DOHH2 (cell line): ENCODE measurements around the gene ZNF506.
"Not testable (repeated sequence)": the region's sequence is repeated elsewhere in the genome, so short reads cannot be mapped to it uniquely, and the experiment has no call there.

Source experiments
- H3F3A ChIP-seq: fragments of 200-600 bp; sonication (generic), shearing (Covaris generic); 2 replicates; pipeline ENCODE4 v1.6.0; 2016; ENCODE audit warnings: antibody characterized with exemption, mild to moderate bottlenecking; ENCODE audit not compliant: control insufficient read depth, insufficient read depth
- H3K27ac ChIP-seq: fragments of 200-600 bp; sonication (generic); 2 replicates; pipeline ENCODE4 v1.5.1; 2014; ENCODE audit warnings: low read depth, mild to moderate bottlenecking, low read length, moderate library complexity
- H3K27me3 ChIP-seq: fragments of 200-600 bp; sonication (generic); 2 replicates; pipeline ENCODE4 v1.6.1; 2014; ENCODE audit warnings: mild to moderate bottlenecking, low read length, mixed read lengths; ENCODE audit not compliant: control insufficient read depth
- H3K36me3 ChIP-seq: fragments of 200-600 bp; sonication (generic); 2 replicates; pipeline ENCODE4 v1.6.1; 2014; ENCODE audit warnings: mild to moderate bottlenecking, low read length, moderate library complexity, mixed read lengths; ENCODE audit not compliant: control insufficient read depth
- H3K4me1 ChIP-seq: fragments of 200-600 bp; sonication (generic); 2 replicates; pipeline ENCODE4 v1.6.1; 2014; ENCODE audit warnings: mild to moderate bottlenecking, low read length, mixed read lengths; ENCODE audit not compliant: control insufficient read depth
- H3K4me2 ChIP-seq: fragments of 200-600 bp; sonication (generic); 2 replicates; pipeline ENCODE4 v1.6.0; 2014; ENCODE audit warnings: mild to moderate bottlenecking, low read length, moderate library complexity
- H3K4me3 ChIP-seq: fragments of 200-600 bp; sonication (generic); 2 replicates; pipeline ENCODE4 v1.5.1; 2014; ENCODE audit warnings: mild to moderate bottlenecking, low read length, mixed read lengths
- H3K79me2 ChIP-seq: fragments of 200-600 bp; sonication (generic); 2 replicates; pipeline ENCODE4 v1.6.1; 2014; ENCODE audit warnings: mild to moderate bottlenecking, low read length, mixed read lengths; ENCODE audit not compliant: control insufficient read depth
- H3K9me2 ChIP-seq: fragments of 200-600 bp; sonication (generic); replicated peaks from 2 replicates; pipeline ENCODE4 v1.6.1; 2014; ENCODE audit warnings: mild to moderate bottlenecking, low read length, mixed read lengths; ENCODE audit not compliant: control insufficient read depth
- H3K9me3 ChIP-seq: fragments of 200-600 bp; sonication (generic); 2 replicates; pipeline ENCODE4 v1.6.1; 2014; ENCODE audit warnings: antibody characterized with exemption, low read length, mixed read lengths; ENCODE audit not compliant: control insufficient read depth, insufficient read depth
- H4K20me1 ChIP-seq: fragments of 200-600 bp; sonication (generic); 2 replicates; pipeline ENCODE4 v1.6.0; 2014; ENCODE audit warnings: low read depth, mild to moderate bottlenecking, antibody characterized with exemption, low read length, moderate library complexity; ENCODE audit not compliant: control insufficient read depth, insufficient read depth
- CTCF ChIP-seq: fragments of 200-600 bp; sonication (generic); IDR thresholded peaks from one replicate; pipeline ENCODE4 v1.5.1; 2014; ENCODE audit warnings: antibody characterized with exemption, mild to moderate bottlenecking, low read depth, low read length; ENCODE audit not compliant: poor library complexity, severe bottlenecking
- EZH2phosphoT487 ChIP-seq: fragments of 200-600 bp; sonication (generic); IDR thresholded peaks from 2 replicates; pipeline ENCODE4 v1.6.1; 2017; ENCODE audit warnings: borderline replicate concordance, mild to moderate bottlenecking, antibody characterized with exemption, low read length, moderate library complexity, mixed read lengths

Gene ZNF506

GRCh38 chr19:19865750-19866610 is 44.4 kb upstream of the ZNF506 start, which contains the start of gene ZNF253:
ZNF253 (plus strand) TSS chr19:19865882; CDS start chr19:19865997, 115 bp downstream.
- peaks cover 24% of the 10 kb centered on the region for H3K9me3 ChIP-seq
- no peaks in the 10 kb centered on the region for H3F3A ChIP-seq
- H3K27ac ChIP-seq: peak within 1 kb of the TSS; percentile 84
- no peaks in the 10 kb centered on the region for H4K20me1 ChIP-seq
- H3K79me2 ChIP-seq: peaks cover 50% of the 10 kb centered on the region
- peak within 1 kb of the TSS; percentile 82 for H3K4me2 ChIP-seq
- H3K27me3 ChIP-seq: no peaks in the 10 kb centered on the region
- H3K9me2 ChIP-seq: no peaks in the 10 kb centered on the region
- H3K36me3 ChIP-seq: peaks cover 40% of the 10 kb centered on the region
- H3K4me3 ChIP-seq: peak within 1 kb of the TSS; percentile 97
- TF ChIP-seq CTCF (peak; percentile 24), EZH2phosphoT487 (no peak)
- peaks cover 12% of the 10 kb centered on the region for H3K4me1 ChIP-seq

- no peaks in the 10 kb centered on the region for H3K4me1 ChIP-seq
- H3K36me3 ChIP-seq: peaks cover 1% of the 10 kb centered on the region; the same call in 1 of the 2 replicates
- H3K27me3 ChIP-seq: no peaks in the 10 kb centered on the region
- H3K9me2 ChIP-seq: no peaks in the 10 kb centered on the region
- no peaks in the 10 kb centered on the region for H4K20me1 ChIP-seq
- no peak overlapping the region for H3K27ac ChIP-seq
- TF ChIP-seq EZH2phosphoT487: no peak
- TF ChIP-seq CTCF: no peak
- peaks cover 17% of the 10 kb centered on the region for H3K9me3 ChIP-seq
- H3K79me2 ChIP-seq: no peaks in the 10 kb centered on the region; the same call in 1 of the 2 replicates
- H3F3A ChIP-seq: no peaks in the 10 kb centered on the region
- H3K4me3 ChIP-seq: no peak overlapping the region
- H3K4me2 ChIP-seq: no peak overlapping the region
Measured at GRCh38 chr19:19860756-19861390, 39.3 kb upstream of the ZNF506 start.

GRCh38 chr19:19858751-19859150 is 37.2 kb upstream of the ZNF506 start:
- Histone ChIP-seq H3K4me1 (no peaks in the 10 kb centered on the region), H3K9me3 (peaks cover 13% of the 10 kb centered on the region), H3K4me2 (no peak overlapping the region), H3K4me3 (no peak overlapping the region), H3K9me2 (no peaks in the 10 kb centered on the region), H3K36me3 (no peaks in the 10 kb centered on the region), H3K27ac (no peak overlapping the region), H3K79me2 (no peaks in the 10 kb centered on the region), H3K27me3 (no peaks in the 10 kb centered on the region), H3F3A (no peaks in the 10 kb centered on the region), H4K20me1 (no peaks in the 10 kb centered on the region)
- TF ChIP-seq EZH2phosphoT487 (no peak), CTCF (no peak)

- H4K20me1 ChIP-seq, H3F3A ChIP-seq, H3K4me3 ChIP-seq, H3K9me2 ChIP-seq, H3K27ac ChIP-seq, H3K79me2 ChIP-seq, H3K9me3 ChIP-seq, H3K4me2 ChIP-seq, H3K27me3 ChIP-seq, H3K4me1 ChIP-seq, H3K36me3 ChIP-seq: not testable (repeated sequence)
Measured at GRCh38 chr19:19851740-19852139, 30.2 kb upstream of the ZNF506 start.
